ENCODE measurements around the gene PPP1R13B.
A peak's percentile ranks its signal among the peaks of the same experiment; 100 is the strongest.

The PPP1R13B gene

DNA sequence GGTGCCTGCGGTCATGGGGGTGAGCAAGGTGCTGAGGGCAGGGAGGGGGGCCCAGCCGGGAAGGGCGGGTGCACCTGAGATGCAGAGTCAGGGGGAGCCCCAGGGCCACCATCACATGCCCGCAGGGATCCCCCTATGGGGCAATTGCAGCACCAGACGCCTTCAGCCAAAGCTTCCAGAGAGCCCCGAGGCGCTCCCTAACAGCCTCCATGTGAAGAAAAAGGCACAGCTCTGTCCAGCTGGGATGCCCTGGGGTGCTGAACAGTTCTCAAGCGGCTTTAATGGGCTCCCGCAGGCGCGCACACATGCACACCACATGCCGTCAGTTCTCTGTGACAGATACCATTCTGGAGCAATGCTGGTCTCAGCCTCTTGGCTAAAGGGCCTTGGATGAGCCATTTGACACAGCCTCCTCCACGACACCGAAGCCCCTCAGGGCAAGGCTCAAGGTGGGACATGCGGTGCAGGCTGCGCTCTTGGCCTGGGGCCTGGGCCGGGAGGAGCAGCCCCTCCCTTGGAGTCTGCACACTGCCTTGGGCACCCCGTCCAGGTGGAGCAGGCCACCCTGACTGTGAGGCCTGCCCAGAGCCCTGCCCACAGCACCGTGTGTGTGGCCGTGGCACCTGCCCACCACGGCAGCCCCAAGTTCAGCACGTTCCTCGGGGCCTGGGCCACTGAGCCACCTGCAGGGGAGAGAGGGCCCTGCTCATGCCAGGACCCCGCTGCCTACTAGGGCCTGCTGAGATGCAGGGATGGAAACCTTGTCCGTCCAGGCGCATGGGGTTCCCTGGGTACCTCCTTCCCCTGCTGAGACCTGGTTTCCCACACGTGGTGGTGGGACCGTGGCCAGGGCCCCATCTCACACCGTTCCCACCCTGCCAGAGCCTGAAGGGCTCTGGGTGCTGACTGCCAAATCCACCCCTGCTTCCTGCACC, 139.8 kb downstream of the PPP1R13B start:
- Histone ChIP-seq H3K9ac (no peak overlapping the region), H3K4me3 (no peak overlapping the region), H3K36me3 (peaks cover 61 to 100% (median 91%) of the 10 kb centered on the region in 11 experiments), H3K4me1 (peaks cover 0 to 47% (median 15%) of the 10 kb centered on the region in 10 experiments; a peak in 15 of 20 replicates), H4K20me1 (peaks cover 5 to 97% (median 76%) of the 10 kb centered on the region in 11 experiments; a peak in 19 of 22 replicates), H3K9me3 (replicated peaks in 1 of 11) (no peaks in the 10 kb centered on the region), H3K27ac (no peak overlapping the region), H3K27me3 (no peaks in the 10 kb centered on the region), H3K4me2 (no peak overlapping the region)
- TF ChIP-seq Cebpa-rat (IDR thresholded peaks at IDR 0.05) = no peak

GRCh38 chr14:103706551-103707328, 140.6 kb downstream of the PPP1R13B start:
- Histone ChIP-seq H3K27me3 (no peaks in the 10 kb centered on the region), H3K36me3 (peaks cover 69 to 100% (median 95%) of the 10 kb centered on the region in 11 experiments), H3K27ac (peak overlapping the region in 1 of 11 experiments; percentile 5; a peak in 1 of 22 replicates), H3K9ac (peak overlapping the region in 1 of 11 experiments; percentile 4; a peak in 1 of 22 replicates), H3K4me3 (no peak overlapping the region), H3K4me2 (no peak overlapping the region), H3K9me3 (replicated peaks in 1 of 11) (no peaks in the 10 kb centered on the region), H4K20me1 (peaks cover 12 to 97% (median 72%) of the 10 kb centered on the region in 11 experiments; a peak in 20 of 22 replicates), H3K4me1 (peaks cover 8 to 47% (median 18%) of the 10 kb centered on the region in 10 experiments; a peak in 18 of 20 replicates)
- no peak for TF ChIP-seq Cebpa-rat (IDR thresholded peaks at IDR 0.05)

DNA sequence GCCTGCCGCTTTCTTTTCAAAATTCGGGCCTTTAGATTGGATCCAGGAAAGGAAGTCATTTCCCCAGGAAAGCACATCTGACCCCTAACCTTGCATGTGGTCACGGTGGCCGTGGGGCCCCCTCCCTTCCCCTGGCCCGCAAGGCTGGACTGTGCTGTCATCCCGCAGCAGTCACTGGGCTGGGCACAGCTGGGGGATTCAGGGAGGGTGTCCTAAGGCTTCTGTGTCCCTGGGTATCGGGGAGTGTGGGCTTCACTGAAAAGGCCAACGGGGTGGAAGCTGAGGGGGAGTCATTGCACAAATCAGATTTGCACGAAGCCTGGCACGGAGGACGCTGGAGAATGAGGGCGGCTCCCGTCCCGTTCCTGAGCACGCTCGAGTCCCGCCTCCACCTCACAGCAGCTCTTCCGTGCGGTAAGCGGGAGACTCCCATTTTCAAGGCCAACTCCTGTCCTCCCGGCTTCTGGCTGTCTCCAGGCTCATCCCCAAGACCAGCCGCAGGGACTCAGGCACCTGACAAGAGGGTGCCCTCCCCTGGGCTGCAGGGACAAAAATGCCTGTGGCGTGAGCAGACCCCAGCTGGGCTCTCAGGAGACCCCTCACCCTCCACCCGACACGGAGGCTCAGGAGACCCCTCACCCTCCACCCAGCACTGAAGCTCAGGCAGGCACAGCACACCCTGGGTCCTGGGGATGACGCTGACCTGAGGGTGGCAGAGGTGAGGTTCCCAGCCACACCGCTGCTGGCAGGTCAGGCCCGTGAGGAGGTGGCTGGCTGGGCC, 141.7 kb downstream of the PPP1R13B start:
- TF ChIP-seq Cebpa-rat (IDR thresholded peaks at IDR 0.05) = no peak
- Histone ChIP-seq H3K4me3 (no peak overlapping the region), H3K9ac (peak overlapping the region in 5 of 11 experiments; percentile 4 to 53 (median 28); a peak in 4 of 22 replicates), H3K27me3 (no peaks in the 10 kb centered on the region), H3K4me1 (peaks cover 16 to 51% (median 28%) of the 10 kb centered on the region in 10 experiments), H3K4me2 (peak overlapping the region in 2 of 11 experiments; percentile 37 to 40; a peak in 3 of 22 replicates), H3K36me3 (peaks cover 77 to 96% (median 92%) of the 10 kb centered on the region in 11 experiments), H3K27ac (peak overlapping the region in 5 of 11 experiments; percentile 12 to 84 (median 49); a peak in 8 of 22 replicates), H3K9me3 (replicated peaks in 1 of 11) (no peaks in the 10 kb centered on the region), H4K20me1 (peaks cover 21 to 97% (median 70%) of the 10 kb centered on the region in 11 experiments; a peak in 21 of 22 replicates)

DNA sequence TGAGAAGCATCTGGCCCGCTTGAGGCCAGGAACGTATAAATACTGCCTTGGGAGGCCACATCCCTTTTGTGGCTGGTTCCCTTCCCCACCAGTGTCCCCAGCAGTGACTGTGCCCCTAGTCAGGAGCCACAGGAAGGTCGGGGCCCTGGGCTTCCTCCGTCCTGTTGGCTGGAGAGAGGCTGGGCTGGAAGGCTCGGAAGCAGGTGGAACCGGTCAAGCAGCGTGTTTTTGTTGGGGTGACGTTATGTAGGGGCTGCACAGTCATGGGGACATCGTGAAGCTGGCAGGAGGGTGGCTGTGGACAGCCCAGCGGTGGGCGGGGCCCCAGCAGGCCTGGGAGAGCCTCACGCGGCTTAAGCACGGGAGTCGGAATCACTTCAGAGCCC, 142.3 kb downstream of the PPP1R13B start:
- Histone ChIP-seq H3K9ac (peak overlapping the region in 4 of 11 experiments; percentile 5 to 53 (median 40); a peak in 8 of 22 replicates), H4K20me1 (peaks cover 26 to 99% (median 71%) of the 10 kb centered on the region in 11 experiments; a peak in 21 of 22 replicates), H3K27me3 (no peaks in the 10 kb centered on the region), H3K27ac (peak overlapping the region in 6 of 11 experiments; percentile 12 to 84 (median 40); a peak in 10 of 22 replicates), H3K4me2 (peak overlapping the region in 3 of 11 experiments; percentile 37 to 44 (median 40); a peak in 3 of 22 replicates), H3K9me3 (replicated peaks in 1 of 11) (no peaks in the 10 kb centered on the region), H3K36me3 (peaks cover 83 to 96% (median 95%) of the 10 kb centered on the region in 11 experiments), H3K4me3 (no peak overlapping the region), H3K4me1 (peaks cover 22 to 57% (median 34%) of the 10 kb centered on the region in 10 experiments)
- no peak for TF ChIP-seq Cebpa-rat (IDR thresholded peaks at IDR 0.05)

- Histone ChIP-seq H3K9ac (peak overlapping the region in 4 of 11 experiments; percentile 5 to 53 (median 40); a peak in 8 of 22 replicates), H3K9me3 (replicated peaks in 1 of 11) (no peaks in the 10 kb centered on the region), H3K4me3 (no peak overlapping the region), H3K4me1 (peaks cover 26 to 61% (median 38%) of the 10 kb centered on the region in 10 experiments), H3K27me3 (no peaks in the 10 kb centered on the region), H3K4me2 (peak overlapping the region in 3 of 11 experiments; percentile 37 to 44 (median 40); a peak in 4 of 22 replicates), H3K36me3 (peaks cover 86 to 96% (median 95%) of the 10 kb centered on the region in 11 experiments), H4K20me1 (peaks cover 31 to 99% (median 72%) of the 10 kb centered on the region in 11 experiments; a peak in 21 of 22 replicates), H3K27ac (peak overlapping the region in 6 of 11 experiments; percentile 12 to 84 (median 40); a peak in 10 of 22 replicates)
- no peak for TF ChIP-seq Cebpa-rat (IDR thresholded peaks at IDR 0.05)
Measured at GRCh38 chr14:103704708-103705107, 142.7 kb downstream of the PPP1R13B start.

DNA sequence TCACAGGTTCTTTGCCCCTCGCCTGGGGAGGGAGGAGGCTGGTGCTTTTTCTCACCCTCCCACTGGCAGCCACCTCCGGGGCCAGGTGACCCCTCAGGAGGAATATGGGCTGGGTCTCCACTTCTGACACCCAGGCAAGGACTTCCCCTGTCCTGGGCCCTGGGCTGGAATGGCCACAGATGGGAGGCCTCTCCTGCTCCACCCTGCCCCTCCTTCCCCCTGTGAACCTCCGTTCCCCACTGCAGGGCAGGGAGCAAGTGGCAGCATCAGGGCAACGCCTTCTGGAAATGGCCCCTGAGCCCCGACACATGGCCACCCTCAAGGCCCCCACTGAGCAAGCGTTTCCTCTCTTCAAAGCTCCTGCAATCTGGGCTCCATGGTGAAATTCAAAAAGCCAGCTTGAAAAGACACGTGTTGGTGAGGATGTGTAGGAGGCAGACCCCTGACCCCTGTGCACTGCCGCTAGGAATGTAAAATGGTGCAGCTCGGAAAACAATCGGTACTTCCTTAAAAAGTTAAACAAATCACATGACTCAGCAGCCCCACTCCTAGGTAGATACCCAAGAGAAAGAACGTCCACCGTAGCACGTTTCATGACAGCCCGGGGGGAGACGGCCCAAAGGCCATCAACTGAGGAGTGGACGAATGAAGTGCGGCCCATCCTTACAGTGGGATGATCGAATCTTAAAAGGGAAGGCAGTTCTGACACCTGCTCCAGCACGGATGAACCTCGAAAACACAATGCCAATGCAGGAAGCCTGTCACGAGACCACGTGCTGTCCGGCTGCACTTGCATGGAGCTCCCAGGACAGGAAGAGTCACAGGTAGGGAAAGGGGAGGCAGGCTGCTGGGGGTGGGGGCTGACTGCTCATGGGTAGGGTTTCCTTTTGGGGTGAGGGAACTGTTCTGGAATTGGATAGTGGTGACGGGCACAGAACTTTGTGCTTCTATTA, 143.7 kb downstream of the PPP1R13B start:
- Histone ChIP-seq H3K9me3 (replicated peaks in 1 of 11) (no peaks in the 10 kb centered on the region), H3K27ac (peak overlapping the region in 9 of 11 experiments; percentile 20 to 90 (median 79); a peak in 14 of 22 replicates), H4K20me1 (peaks cover 40 to 99% (median 72%) of the 10 kb centered on the region in 11 experiments; a peak in 21 of 22 replicates), H3K27me3 (no peaks in the 10 kb centered on the region), H3K4me1 (peaks cover 33 to 71% (median 48%) of the 10 kb centered on the region in 10 experiments), H3K4me2 (0 out of 22 replicates have a peak overlapping the region, but pooled peaks of 1 of the 11 experiments have one; percentile 44), H3K36me3 (peaks cover 89 to 96% (median 95%) of the 10 kb centered on the region in 11 experiments), H3K9ac (peak overlapping the region in 4 of 11 experiments; percentile 33 to 74 (median 60); a peak in 6 of 22 replicates), H3K4me3 (no peak overlapping the region)
- no peak for TF ChIP-seq Cebpa-rat (IDR thresholded peaks at IDR 0.05)
